ENCODE results near the gene TMEM200C. TPM values are rescaled to one million over a fixed set of nuclear protein-coding genes. Genes with fewer than 3 reads are reported as not detected.

The TMEM200C gene
- total RNA-seq, 1 experiment from 2014 or later: not detected

GRCh38 chr18:5885361-5885760 is 10.0 kb downstream of the TMEM200C start:
- Mint-ChIP-seq H3K4me3 (ENCODE audit: low read depth, unreplicated experiment) (no peak overlapping the region), H3K4me1 (ENCODE audit: low read depth, unreplicated experiment) (no peaks in the 10 kb centered on the region), H3K9me3 (ENCODE audit: low read depth, unreplicated experiment) (no peaks in the 10 kb centered on the region), H3K27me3 (ENCODE audit: unreplicated experiment) (no peaks in the 10 kb centered on the region), H3K36me3 (ENCODE audit: insufficient read depth, unreplicated experiment) (no peaks in the 10 kb centered on the region), H3K27ac (ENCODE audit: unreplicated experiment) (no peak overlapping the region)
- no peak for TF ChIP-seq CTCF (IDR thresholded peaks at IDR 0.05; ENCODE audit: unreplicated experiment)
- DNase-seq: no peak
- BruUV-seq (replicated peaks): no TSS peak
- intact Hi-C loops (cut with micrococcal nuclease; ENCODE audit: unreplicated experiment): no loop called here
- CTCF ChIA-PET: no interaction called here

- Mint-ChIP-seq H3K9me3 (ENCODE audit: low read depth, unreplicated experiment) (no peaks in the 10 kb centered on the region), H3K36me3 (ENCODE audit: insufficient read depth, unreplicated experiment) (no peaks in the 10 kb centered on the region), H3K4me1 (ENCODE audit: low read depth, unreplicated experiment) (no peaks in the 10 kb centered on the region), H3K4me3 (ENCODE audit: low read depth, unreplicated experiment) (no peak overlapping the region), H3K27ac (ENCODE audit: unreplicated experiment) (no peak overlapping the region), H3K27me3 (ENCODE audit: unreplicated experiment) (peaks cover under 1% of the 10 kb centered on the region)
- TF ChIP-seq CTCF (IDR thresholded peaks at IDR 0.05; ENCODE audit: unreplicated experiment): no peak
- no peak for DNase-seq
- CTCF ChIA-PET: no interaction called here
- no TSS peak for BruUV-seq (replicated peaks)
- intact Hi-C loops (cut with micrococcal nuclease; ENCODE audit: unreplicated experiment): loop anchor here (5.0 kb wide), 1 partner anchor 1003 kb away; no protein-coding TSS in a partner anchor
Measured at GRCh38 chr18:5884375-5884774, 10.9 kb downstream of the TMEM200C start.

- CTCF ChIA-PET: no interaction called here
- no TSS peak for BruUV-seq (replicated peaks)
- no peaks in the 10 kb centered on the region for H3K4me1 Mint-ChIP-seq (ENCODE audit: low read depth, unreplicated experiment)
- DNase-seq: no peak
- H3K4me3 Mint-ChIP-seq (ENCODE audit: low read depth, unreplicated experiment): no peak overlapping the region
- H3K27ac Mint-ChIP-seq (ENCODE audit: unreplicated experiment): no peak overlapping the region
- TF ChIP-seq CTCF (IDR thresholded peaks at IDR 0.05; ENCODE audit: unreplicated experiment): peak; percentile 68
- H3K36me3 Mint-ChIP-seq (ENCODE audit: insufficient read depth, unreplicated experiment): no peaks in the 10 kb centered on the region
- no peaks in the 10 kb centered on the region for H3K9me3 Mint-ChIP-seq (ENCODE audit: low read depth, unreplicated experiment)
- peaks cover 18% of the 10 kb centered on the region for H3K27me3 Mint-ChIP-seq (ENCODE audit: unreplicated experiment)
- intact Hi-C loops (cut with micrococcal nuclease; ENCODE audit: unreplicated experiment): loop anchor here (1.0 kb wide), 1 partner anchor 643 kb away; no protein-coding TSS in a partner anchor
Measured at GRCh38 chr18:5879479-5879882, 15.8 kb downstream of the TMEM200C start.

GRCh38 chr18:5876891-5877290 is 18.4 kb downstream of the TMEM200C start:
- Mint-ChIP-seq H3K9me3 (ENCODE audit: low read depth, unreplicated experiment) (no peaks in the 10 kb centered on the region), H3K36me3 (ENCODE audit: insufficient read depth, unreplicated experiment) (no peaks in the 10 kb centered on the region), H3K27me3 (ENCODE audit: unreplicated experiment) (peaks cover 36% of the 10 kb centered on the region), H3K27ac (ENCODE audit: unreplicated experiment) (no peak overlapping the region), H3K4me1 (ENCODE audit: low read depth, unreplicated experiment) (no peaks in the 10 kb centered on the region), H3K4me3 (ENCODE audit: low read depth, unreplicated experiment) (no peak overlapping the region)
- no peak for TF ChIP-seq CTCF (IDR thresholded peaks at IDR 0.05; ENCODE audit: unreplicated experiment)
- no TSS peak for BruUV-seq (replicated peaks)
- intact Hi-C loops (cut with micrococcal nuclease; ENCODE audit: unreplicated experiment): no loop called here
- DNase-seq: no peak
- CTCF ChIA-PET: no interaction called here
